Measurements from ENCODE around the gene GPR31.

GPR31 gene

GRCh38 chr6:167137881-167138280 lies 19.9 kb downstream of the GPR31 start:
- DNase-seq (ENCODE audit: low spot score): no peak

GRCh38 chr6:167137081-167137480 lies 20.7 kb downstream of the GPR31 start:
- no peak for DNase-seq (ENCODE audit: low spot score)

GRCh38 chr6:167136376-167136775 lies 21.4 kb downstream of the GPR31 start:
- DNase-seq (ENCODE audit: low spot score): no peak

GRCh38 chr6:167134448-167135328 lies 23.1 kb downstream of the GPR31 start:
- no peak for DNase-seq (ENCODE audit: low spot score)

- no peak for DNase-seq (ENCODE audit: low spot score)
Observed at GRCh38 chr6:167130712-167131684, 26.8 kb downstream of the GPR31 start.

GRCh38 chr6:167130008-167130677 lies 27.6 kb downstream of the GPR31 start:
- no peak for DNase-seq (ENCODE audit: low spot score)

- no peak for DNase-seq (ENCODE audit: low spot score)
Observed at GRCh38 chr6:167129562-167129961, 28.2 kb downstream of the GPR31 start.

- DNase-seq (ENCODE audit: low spot score): no peak
Observed at GRCh38 chr6:167129159-167129558, 28.6 kb downstream of the GPR31 start.

GRCh38 chr6:167127785-167128531 lies 29.8 kb downstream of the GPR31 start:
- DNase-seq (ENCODE audit: low spot score): no peak

- no peak for DNase-seq (ENCODE audit: low spot score)
Observed at GRCh38 chr6:167125855-167126349, 31.9 kb downstream of the GPR31 start.

- no peak for DNase-seq (ENCODE audit: low spot score)
Observed at GRCh38 chr6:167125410-167125809, 32.4 kb downstream of the GPR31 start.

GRCh38 chr6:167124753-167125152 lies 33.0 kb downstream of the GPR31 start:
- DNase-seq (ENCODE audit: low spot score): no peak

- DNase-seq (ENCODE audit: low spot score): peak; percentile 91
Observed at GRCh38 chr6:167122827-167123657, 34.7 kb downstream of the GPR31 start, which contains the start of gene CCR6. CCR6 (plus strand) TSS chr6:167123096; CDS start chr6:167136135, 13,039 bp downstream.

GRCh38 chr6:167122041-167122826 lies 35.5 kb downstream of the GPR31 start:
- no peak for DNase-seq (ENCODE audit: low spot score)

GRCh38 chr6:167121335-167121841 lies 36.4 kb downstream of the GPR31 start:
- DNase-seq (ENCODE audit: low spot score): no peak

- DNase-seq (ENCODE audit: low spot score): no peak
Observed at GRCh38 chr6:167120583-167120903, 37.2 kb downstream of the GPR31 start.

GRCh38 chr6:167119670-167120582 lies 37.9 kb downstream of the GPR31 start:
- DNase-seq (ENCODE audit: low spot score): peak; percentile 70

GRCh38 chr6:167118839-167119238 lies 38.9 kb downstream of the GPR31 start:
- no peak for DNase-seq (ENCODE audit: low spot score)

Data from HuH-7 (cell line).